GM08714 (cell line): ENCODE measurements around the gene BBS12.

Source experiments
- H3K4me3 ChIP-seq: fragments of 200-500 bp; sonication (Bioruptor generic); 2 replicates; pipeline ENCODE4 v1.5.1; 2014; ENCODE audit warnings: mild to moderate bottlenecking, low read length, inconsistent platforms
- ZNF274 ChIP-seq: IDR thresholded peaks from 2 replicates; pipeline ENCODE4 v1.6.1; 2012; ENCODE audit warnings: mild to moderate bottlenecking, low read depth, low read length

Gene BBS12

GRCh38 chr4:122787940-122788339 lies 55.4 kb downstream of the BBS12 start:
- no peak overlapping the region for H3K4me3 ChIP-seq
- no peak for TF ChIP-seq ZNF274

GRCh38 chr4:122788935-122789334 lies 56.4 kb downstream of the BBS12 start:
- TF ChIP-seq ZNF274 = no peak
- no peak overlapping the region for H3K4me3 ChIP-seq

GRCh38 chr4:122793811-122794210 lies 61.3 kb downstream of the BBS12 start:
- TF ChIP-seq ZNF274 = no peak

More at GRCh38 chr4:122793811-122794210, 61.3 kb downstream of the BBS12 start:
- H3K4me3 ChIP-seq = no peak overlapping the region
